Type B pancreatic cell (in vitro differentiated cells): ENCODE measurements around the gene FAM3B. TPM values are rescaled to one million over a fixed set of nuclear protein-coding genes. Genes with fewer than 3 reads are reported as not detected.

Experiments used
- DNase-seq: peaks from one replicate; pipeline ENCODE4 v3.0.0; 2021; ENCODE audit warnings: mixed read lengths; ENCODE audit not compliant: unreplicated experiment; ENCODE audit errors: extremely low spot score
- H3K27ac Mint-ChIP-seq: 2 replicates; pipeline ENCODE4 v1.8.0; 2021; ENCODE audit warnings: mild to moderate bottlenecking, mixed read lengths
- H3K27me3 Mint-ChIP-seq: 2 replicates; pipeline ENCODE4 v1.8.0; 2021; ENCODE audit warnings: mixed read lengths
- H3K36me3 Mint-ChIP-seq: 2 replicates; pipeline ENCODE4 v1.8.0; 2021; ENCODE audit warnings: mixed read lengths
- H3K4me1 Mint-ChIP-seq: one replicate; pipeline ENCODE4 v1.8.0; 2021; ENCODE audit warnings: mixed read lengths; ENCODE audit not compliant: unreplicated experiment
- H3K4me3 Mint-ChIP-seq: 2 replicates; pipeline ENCODE4 v1.8.0; 2021; ENCODE audit warnings: mild to moderate bottlenecking, mixed read lengths
- H3K9me3 Mint-ChIP-seq: 2 replicates; pipeline ENCODE4 v1.8.0; 2021; ENCODE audit warnings: mixed read lengths
- CTCF ChIP-seq: fragments of 200-600 bp; sonication (generic); conservative IDR thresholded peaks from 2 replicates; pipeline ENCODE4 v1.5.0; 2021; ENCODE audit warnings: antibody characterized with exemption, mild to moderate bottlenecking
- total RNA-seq: library from RNA; stranded (reverse); gene quantifications from 2 replicates; pipeline ENCODE4 v1.2.1, GENCODE V29; 2021; ENCODE audit warnings: low replicate concordance

Gene FAM3B
- total RNA-seq, 1 donor from 2014 or later = 10.3 TPM

- peak; percentile 16 for TF ChIP-seq CTCF
- Mint-ChIP-seq H3K27ac (no peak overlapping the region), H3K4me3 (peak overlapping the region; percentile 40), H3K36me3 (peaks cover 4% of the 10 kb centered on the region), H3K27me3 (peaks cover 15% of the 10 kb centered on the region), H3K4me1 (no peaks in the 10 kb centered on the region), H3K9me3 (no peaks in the 10 kb centered on the region)
- DNase-seq = no peak
Observed at GRCh38 chr21:41369105-41369919, 52.7 kb downstream of the FAM3B start.

- Mint-ChIP-seq H3K4me1 (no peaks in the 10 kb centered on the region), H3K36me3 (peaks cover 4% of the 10 kb centered on the region), H3K27ac (no peak overlapping the region), H3K4me3 (no peak overlapping the region), H3K27me3 (peaks cover 15% of the 10 kb centered on the region), H3K9me3 (no peaks in the 10 kb centered on the region)
- no peak for DNase-seq
- TF ChIP-seq CTCF = no peak
Observed at GRCh38 chr21:41369920-41370839, 53.6 kb downstream of the FAM3B start.

GRCh38 chr21:41370840-41371684, 54.5 kb downstream of the FAM3B start:
- no peak overlapping the region for H3K27ac Mint-ChIP-seq
- H3K36me3 Mint-ChIP-seq = peaks cover 4% of the 10 kb centered on the region
- TF ChIP-seq CTCF = no peak
- no peak for DNase-seq
- no peaks in the 10 kb centered on the region for H3K4me1 Mint-ChIP-seq
- H3K9me3 Mint-ChIP-seq = no peaks in the 10 kb centered on the region
- peaks cover 15% of the 10 kb centered on the region for H3K27me3 Mint-ChIP-seq
- H3K4me3 Mint-ChIP-seq = no peak overlapping the region

GRCh38 chr21:41371685-41372030, 55.1 kb downstream of the FAM3B start:
- TF ChIP-seq CTCF = no peak
- no peak overlapping the region for H3K4me3 Mint-ChIP-seq
- no peak overlapping the region for H3K27ac Mint-ChIP-seq
- H3K27me3 Mint-ChIP-seq = peaks cover 15% of the 10 kb centered on the region
- no peak for DNase-seq
- no peaks in the 10 kb centered on the region for H3K4me1 Mint-ChIP-seq
- no peaks in the 10 kb centered on the region for H3K9me3 Mint-ChIP-seq
- H3K36me3 Mint-ChIP-seq = peaks cover 4% of the 10 kb centered on the region

- H3K27ac Mint-ChIP-seq = no peak overlapping the region
- TF ChIP-seq CTCF = no peak
Observed at GRCh38 chr21:41373253-41373652, 56.7 kb downstream of the FAM3B start.

More at GRCh38 chr21:41373253-41373652, 56.7 kb downstream of the FAM3B start:
- H3K36me3 Mint-ChIP-seq = peaks cover 4% of the 10 kb centered on the region
- H3K4me1 Mint-ChIP-seq = no peaks in the 10 kb centered on the region
- no peak for DNase-seq
- H3K27me3 Mint-ChIP-seq = peaks cover 18% of the 10 kb centered on the region
- H3K9me3 Mint-ChIP-seq = no peaks in the 10 kb centered on the region
- H3K4me3 Mint-ChIP-seq = no peak overlapping the region
